Measurements from ENCODE around the gene EPHA2. TPM values are rescaled to one million over a fixed set of nuclear protein-coding genes. Genes with fewer than 3 reads are reported as not detected.

Gene EPHA2
- total RNA-seq, 1 donor from 2014 or later, result 42.7 TPM

- Histone ChIP-seq H3K4me1 (peaks cover 16 to 45% of the 10 kb centered on the region in 2 donors), H3K9me3 (no peaks in the 10 kb centered on the region), H3K36me3 (peaks cover 6 to 18% of the 10 kb centered on the region in 2 donors), H3K4me3 (no peak overlapping the region), H3K27ac (peak overlapping the region; percentile 84 to 94), H3K27me3 (no peaks in the 10 kb centered on the region)
- no peak for TF ChIP-seq CTCF (IDR thresholded peaks at IDR 0.05)
- intact Hi-C loops (cut with DNase I), result loop anchor here (2.0 kb wide), 1 partner anchor 105 kb away; no protein-coding TSS in a partner anchor
- no peak for DNase-seq (ENCODE audit: low spot score in 2 of 2)
Measured at GRCh38 chr1:16143566-16144324, 12.1 kb downstream of the EPHA2 start.

- Histone ChIP-seq H3K4me3 (no peak overlapping the region), H3K4me1 (peaks cover 16 to 45% of the 10 kb centered on the region in 2 donors), H3K9me3 (no peaks in the 10 kb centered on the region), H3K36me3 (peaks cover under 1 to 15% of the 10 kb centered on the region in 2 donors), H3K27ac (peak overlapping the region; percentile 84 to 94), H3K27me3 (no peaks in the 10 kb centered on the region)
- intact Hi-C loops (cut with DNase I), result no loop called here
- no peak for DNase-seq (ENCODE audit: low spot score in 2 of 2)
- TF ChIP-seq CTCF (IDR thresholded peaks at IDR 0.05), result no peak
Measured at GRCh38 chr1:16143005-16143565, 12.8 kb downstream of the EPHA2 start.

GRCh38 chr1:16142383-16142995, 13.4 kb downstream of the EPHA2 start:
- no peak for DNase-seq (ENCODE audit: low spot score in 2 of 2)
- Histone ChIP-seq H3K4me3 (no peak overlapping the region), H3K36me3 (peaks cover 7 to 15% of the 10 kb centered on the region in 2 donors), H3K9me3 (no peaks in the 10 kb centered on the region), H3K27ac (peak overlapping the region; percentile 77 to 84), H3K27me3 (no peaks in the 10 kb centered on the region), H3K4me1 (peaks cover 16 to 41% of the 10 kb centered on the region in 2 donors)
- intact Hi-C loops (cut with DNase I), result no loop called here
- no peak for TF ChIP-seq CTCF (IDR thresholded peaks at IDR 0.05)

- no peak for DNase-seq (ENCODE audit: low spot score in 2 of 2)
- intact Hi-C loops (cut with DNase I), result no loop called here
- peaks cover 16 to 34% of the 10 kb centered on the region in 2 donors for H3K4me1 ChIP-seq
- no peaks in the 10 kb centered on the region for H3K27me3 ChIP-seq
- no peaks in the 10 kb centered on the region for H3K9me3 ChIP-seq
- no peak for TF ChIP-seq CTCF (IDR thresholded peaks at IDR 0.05)
- H3K4me3 ChIP-seq, result peak overlapping the region in 1 of 2 donors; percentile 33
- H3K36me3 ChIP-seq, result peaks cover 12 to 20% of the 10 kb centered on the region in 2 donors
- H3K27ac ChIP-seq, result peak overlapping the region; percentile 77 to 84
Measured at GRCh38 chr1:16141573-16142336, 14.1 kb downstream of the EPHA2 start.

GRCh38 chr1:16140068-16140596, 15.7 kb downstream of the EPHA2 start:
- intact Hi-C loops (cut with DNase I), result no loop called here

More at GRCh38 chr1:16140068-16140596, 15.7 kb downstream of the EPHA2 start:
- Histone ChIP-seq H3K4me1 (peaks cover 15 to 27% of the 10 kb centered on the region in 2 donors), H3K36me3 (peaks cover 23 to 33% of the 10 kb centered on the region in 2 donors), H3K9me3 (no peaks in the 10 kb centered on the region), H3K27me3 (no peaks in the 10 kb centered on the region), H3K4me3 (no peak overlapping the region), H3K27ac (peak overlapping the region in 1 of 2 donors; percentile 41)
- DNase-seq (ENCODE audit: low spot score in 2 of 2), result no peak
- no peak for TF ChIP-seq CTCF (IDR thresholded peaks at IDR 0.05)
